WERI-Rb-1 (cell line): ENCODE measurements around the gene MRC2.

Experiments used
- DNase-seq: peaks from one replicate; pipeline ENCODE4 v3.0.0-alpha.2; 2020
- H3K27ac ChIP-seq: fragments of 250-450 bp; sonication (Bioruptor Pico); 2 replicates; pipeline ENCODE4 v1.5.1; 2020; ENCODE audit warnings: mild to moderate bottlenecking, moderate library complexity
- H3K27me3 ChIP-seq: fragments of 250-450 bp; sonication (Bioruptor Pico); 2 replicates; pipeline ENCODE4 v1.5.1; 2021; ENCODE audit warnings: mild to moderate bottlenecking, low read depth, moderate library complexity; ENCODE audit not compliant: insufficient read depth, severe bottlenecking
- H3K36me3 ChIP-seq: fragments of 250-450 bp; sonication (Bioruptor Pico); 2 replicates; pipeline ENCODE4 v1.5.1; 2020; ENCODE audit warnings: mild to moderate bottlenecking, moderate library complexity
- H3K4me3 ChIP-seq: 2 replicates; pipeline ENCODE4 v1.5.1; 2011; ENCODE audit warnings: low read depth, mild to moderate bottlenecking, control low read depth, low read length
- H3K9me3 ChIP-seq: fragments of 250-450 bp; sonication (Bioruptor Pico); 2 replicates; pipeline ENCODE4 v1.5.1; 2021; ENCODE audit warnings: mild to moderate bottlenecking, moderate library complexity; ENCODE audit not compliant: severe bottlenecking
- CTCF ChIP-seq: IDR thresholded peaks from 2 replicates; pipeline ENCODE4 v1.5.1; 2011; ENCODE audit warnings: low read depth, mild to moderate bottlenecking, control low read depth, inconsistent platforms, low read length

Gene MRC2

GRCh38 chr17:62739645-62740388, 112.3 kb downstream of the MRC2 start:
- no peak for DNase-seq
- TF ChIP-seq CTCF: no peak

GRCh38 chr17:62741290-62741689, 113.8 kb downstream of the MRC2 start:
- Histone ChIP-seq H3K27ac (no peak overlapping the region), H3K4me3 (no peak overlapping the region), H3K27me3 (no peaks in the 10 kb centered on the region), H3K9me3 (no peaks in the 10 kb centered on the region), H3K36me3 (no peaks in the 10 kb centered on the region)
- DNase-seq: no peak
- no peak for TF ChIP-seq CTCF

More at GRCh38 chr17:62739645-62740388, 112.3 kb downstream of the MRC2 start:
- H3K27ac ChIP-seq: no peak overlapping the region
- no peaks in the 10 kb centered on the region for H3K27me3 ChIP-seq
- H3K9me3 ChIP-seq: no peaks in the 10 kb centered on the region
- no peaks in the 10 kb centered on the region for H3K36me3 ChIP-seq
- no peak overlapping the region for H3K4me3 ChIP-seq
